ENCODE results near the gene KRTAP4-7. TPM values are rescaled to one million over a fixed set of nuclear protein-coding genes. Genes with fewer than 3 reads are reported as not detected.
A peak's percentile ranks its signal among the peaks of the same experiment; 100 is the strongest.

KRTAP4-7 gene
- total RNA-seq, 1 experiment from 2014 or later, result not detected

DNA sequence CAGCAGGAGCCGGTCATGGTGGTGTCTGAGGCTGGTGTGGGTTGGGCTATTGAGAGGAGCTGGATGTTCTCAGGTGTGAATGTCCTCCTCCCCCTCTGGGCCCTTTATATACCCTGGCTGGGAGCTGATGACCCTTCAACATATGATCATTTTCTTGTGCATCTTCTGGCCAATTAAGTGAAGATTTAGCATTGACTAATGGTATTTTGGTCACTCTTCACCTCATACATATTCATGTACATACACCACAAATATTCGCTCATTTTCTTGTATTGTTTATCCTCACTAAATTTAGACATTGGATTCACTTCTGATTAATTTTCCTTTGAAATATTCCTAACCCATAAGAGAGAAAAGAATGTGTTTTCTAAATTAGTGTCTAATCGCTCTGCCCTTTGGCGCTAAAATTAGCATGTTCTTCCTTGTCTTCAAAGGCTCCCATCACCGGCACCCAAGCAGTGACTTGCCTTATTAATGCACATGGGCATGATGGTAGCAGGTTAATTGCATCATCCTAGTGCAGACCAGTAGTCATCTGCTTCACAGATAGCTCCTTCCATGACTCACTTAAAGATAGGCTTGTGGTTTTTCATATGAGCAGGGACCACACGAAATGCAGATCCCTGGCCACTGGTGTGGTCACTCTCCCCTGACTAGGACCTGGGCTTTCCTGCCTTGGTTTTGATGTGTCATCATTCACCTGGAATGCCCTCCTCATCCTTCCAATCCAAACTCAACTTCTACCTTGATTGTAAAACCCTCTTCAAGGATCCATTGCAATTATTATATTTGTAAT is 17.9 kb upstream of the KRTAP4-7 start, which contains the start of gene KRTAP2-4:
TSS of gene KRTAP2-4 (minus strand) at position 51 of the 796 bp plus-strand sequence. CDS start at position 17, 34 bp downstream.
- Mint-ChIP-seq H3K27ac (ENCODE audit: unreplicated experiment) (peak within 1 kb of the TSS; percentile 25), H3K4me1 (ENCODE audit: low read depth, unreplicated experiment) (peaks cover 39% of the 10 kb centered on the region)
- DNase-seq, result no peak

GRCh38 chr17:41067281-41067680 is 16.7 kb upstream of the KRTAP4-7 start:
- Mint-ChIP-seq H3K36me3 (ENCODE audit: insufficient read depth, unreplicated experiment) (no peaks in the 10 kb centered on the region), H3K4me1 (ENCODE audit: low read depth, unreplicated experiment) (peaks cover 32% of the 10 kb centered on the region), H3K27me3 (ENCODE audit: unreplicated experiment) (no peaks in the 10 kb centered on the region), H3K4me3 (ENCODE audit: low read depth, unreplicated experiment) (no peak overlapping the region), H3K9me3 (ENCODE audit: low read depth, unreplicated experiment) (no peaks in the 10 kb centered on the region), H3K27ac (ENCODE audit: unreplicated experiment) (no peak overlapping the region)
- CTCF ChIA-PET, result interaction anchor here (0.9 kb wide), 1 partner anchor 1446 kb away, joined by 3 read pairs; no protein-coding TSS in a partner anchor
- intact Hi-C loops (cut with micrococcal nuclease; ENCODE audit: unreplicated experiment), result no loop called here
- no TSS peak for BruUV-seq (replicated peaks)
- TF ChIP-seq, protein P1, sequence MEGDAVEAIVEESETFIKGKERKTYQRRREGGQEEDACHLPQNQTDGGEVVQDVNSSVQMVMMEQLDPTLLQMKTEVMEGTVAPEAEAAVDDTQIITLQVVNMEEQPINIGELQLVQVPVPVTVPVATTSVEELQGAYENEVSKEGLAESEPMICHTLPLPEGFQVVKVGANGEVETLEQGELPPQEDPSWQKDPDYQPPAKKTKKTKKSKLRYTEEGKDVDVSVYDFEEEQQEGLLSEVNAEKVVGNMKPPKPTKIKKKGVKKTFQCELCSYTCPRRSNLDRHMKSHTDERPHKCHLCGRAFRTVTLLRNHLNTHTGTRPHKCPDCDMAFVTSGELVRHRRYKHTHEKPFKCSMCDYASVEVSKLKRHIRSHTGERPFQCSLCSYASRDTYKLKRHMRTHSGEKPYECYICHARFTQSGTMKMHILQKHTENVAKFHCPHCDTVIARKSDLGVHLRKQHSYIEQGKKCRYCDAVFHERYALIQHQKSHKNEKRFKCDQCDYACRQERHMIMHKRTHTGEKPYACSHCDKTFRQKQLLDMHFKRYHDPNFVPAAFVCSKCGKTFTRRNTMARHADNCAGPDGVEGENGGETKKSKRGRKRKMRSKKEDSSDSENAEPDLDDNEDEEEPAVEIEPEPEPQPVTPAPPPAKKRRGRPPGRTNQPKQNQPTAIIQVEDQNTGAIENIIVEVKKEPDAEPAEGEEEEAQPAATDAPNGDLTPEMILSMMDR (IDR thresholded peaks at IDR 0.05; ENCODE audit: unreplicated experiment), result no peak
- no peak for DNase-seq

More for the DNA sequence above, 17.9 kb upstream of the KRTAP4-7 start, which contains the start of gene KRTAP2-4:
- H3K9me3 Mint-ChIP-seq (ENCODE audit: low read depth, unreplicated experiment), result no peaks in the 10 kb centered on the region
- peaks cover 4% of the 10 kb centered on the region for H3K36me3 Mint-ChIP-seq (ENCODE audit: insufficient read depth, unreplicated experiment)
- intact Hi-C loops (cut with micrococcal nuclease; ENCODE audit: unreplicated experiment), result no loop called here
- BruUV-seq (replicated peaks), result no TSS peak
- H3K4me3 Mint-ChIP-seq (ENCODE audit: low read depth, unreplicated experiment), result no peak within 1 kb of the TSS
- CTCF ChIA-PET, result interaction anchor here (1.0 kb wide), 1 partner anchor 147 kb away, joined by 6 read pairs; no protein-coding TSS in a partner anchor
- H3K27me3 Mint-ChIP-seq (ENCODE audit: unreplicated experiment), result no peaks in the 10 kb centered on the region
- TF ChIP-seq, protein P1 (IDR thresholded peaks at IDR 0.05; ENCODE audit: unreplicated experiment), result no peak

- BruUV-seq (replicated peaks), result no TSS peak
- Mint-ChIP-seq H3K27me3 (ENCODE audit: unreplicated experiment) (no peaks in the 10 kb centered on the region), H3K4me1 (ENCODE audit: low read depth, unreplicated experiment) (peaks cover 25% of the 10 kb centered on the region), H3K27ac (ENCODE audit: unreplicated experiment) (no peak overlapping the region), H3K4me3 (ENCODE audit: low read depth, unreplicated experiment) (no peak overlapping the region), H3K9me3 (ENCODE audit: low read depth, unreplicated experiment) (no peaks in the 10 kb centered on the region), H3K36me3 (ENCODE audit: insufficient read depth, unreplicated experiment) (no peaks in the 10 kb centered on the region)
- no peak for DNase-seq
- CTCF ChIA-PET, result interaction anchor here (0.6 kb wide), 1 partner anchor 30 kb away, joined by 4 read pairs; no protein-coding TSS in a partner anchor
- intact Hi-C loops (cut with micrococcal nuclease; ENCODE audit: unreplicated experiment), result no loop called here
- TF ChIP-seq, protein P1 (IDR thresholded peaks at IDR 0.05; ENCODE audit: unreplicated experiment), result no peak
These were observed 14.9 kb upstream of the KRTAP4-7 start for GRCh38 chr17:41069031-41069430.

GRCh38 chr17:41071606-41072360 is 12.2 kb upstream of the KRTAP4-7 start:
- TF ChIP-seq, protein P1 (IDR thresholded peaks at IDR 0.05; ENCODE audit: unreplicated experiment), result no peak
- Mint-ChIP-seq H3K27me3 (ENCODE audit: unreplicated experiment) (no peaks in the 10 kb centered on the region), H3K4me1 (ENCODE audit: low read depth, unreplicated experiment) (peaks cover 8% of the 10 kb centered on the region), H3K27ac (ENCODE audit: unreplicated experiment) (no peak overlapping the region), H3K9me3 (ENCODE audit: low read depth, unreplicated experiment) (peaks cover 4% of the 10 kb centered on the region), H3K36me3 (ENCODE audit: insufficient read depth, unreplicated experiment) (no peaks in the 10 kb centered on the region), H3K4me3 (ENCODE audit: low read depth, unreplicated experiment) (no peak overlapping the region)
- DNase-seq, result no peak
- no TSS peak for BruUV-seq (replicated peaks)
- CTCF ChIA-PET, result interaction anchor here (1.1 to 1.5 kb wide), 2 partner anchors 9 to 12 kb away, joined by 4 to 10 read pairs; partner anchors contain the start of gene KRTAP2-3
- intact Hi-C loops (cut with micrococcal nuclease; ENCODE audit: unreplicated experiment), result no loop called here
